ENCODE results near the gene XIRP2. TPM values are rescaled to one million over a fixed set of nuclear protein-coding genes. Genes with fewer than 3 reads are reported as not detected.

XIRP2 gene
- total RNA-seq, 2 experiments from 2014 or later: not detected

GRCh38 chr2:167048829-167049228 lies 160.5 kb downstream of the XIRP2 start:
- Mint-ChIP-seq H3K4me3 (no peak overlapping the region), H3K4me1 (ENCODE audit: low read depth) (no peaks in the 10 kb centered on the region), H3K9me3 (peaks cover 2% of the 10 kb centered on the region), H3K36me3 (ENCODE audit: low read depth) (no peaks in the 10 kb centered on the region), H3K27ac (no peak overlapping the region), H3K27me3 (peaks cover 1% of the 10 kb centered on the region)
- TF ChIP-seq CTCF (IDR thresholded peaks at IDR 0.05): no peak
- POLR2A ChIA-PET: no interaction called here
- CTCF ChIA-PET: no interaction called here
- intact Hi-C loops (cut with micrococcal nuclease): no loop called here
- ATAC-seq (no peak), DNase-seq (no peak)

GRCh38 chr2:167049659-167050058 lies 161.4 kb downstream of the XIRP2 start:
- ChIA-PET POLR2A (no interaction called here), CTCF (no interaction called here)
- no peak for TF ChIP-seq CTCF (IDR thresholded peaks at IDR 0.05)
- Mint-ChIP-seq H3K36me3 (ENCODE audit: low read depth) (no peaks in the 10 kb centered on the region), H3K9me3 (peaks cover 2% of the 10 kb centered on the region), H3K27ac (no peak overlapping the region), H3K27me3 (peaks cover 1% of the 10 kb centered on the region), H3K4me1 (ENCODE audit: low read depth) (no peaks in the 10 kb centered on the region), H3K4me3 (no peak overlapping the region)
- ATAC-seq (no peak), DNase-seq (no peak)
- intact Hi-C loops (cut with micrococcal nuclease): no loop called here

- H3K36me3 Mint-ChIP-seq (ENCODE audit: low read depth): no peaks in the 10 kb centered on the region
- DNase-seq: no peak
- no peaks in the 10 kb centered on the region for H3K4me1 Mint-ChIP-seq (ENCODE audit: low read depth)
- H3K9me3 Mint-ChIP-seq: no peaks in the 10 kb centered on the region
- POLR2A ChIA-PET: no interaction called here
- no peak overlapping the region for H3K27ac Mint-ChIP-seq
- intact Hi-C loops (cut with micrococcal nuclease): no loop called here
- CTCF ChIA-PET: no interaction called here
- H3K4me3 Mint-ChIP-seq: no peak overlapping the region
- ATAC-seq: no peak
- no peaks in the 10 kb centered on the region for H3K27me3 Mint-ChIP-seq
- TF ChIP-seq CTCF (IDR thresholded peaks at IDR 0.05): no peak
Measured at GRCh38 chr2:167052825-167053224, 164.5 kb downstream of the XIRP2 start.

GRCh38 chr2:167054881-167055280 lies 166.6 kb downstream of the XIRP2 start:
- CTCF ChIA-PET: no interaction called here
- no peak overlapping the region for H3K27ac Mint-ChIP-seq
- ATAC-seq (no peak), DNase-seq (no peak)
- TF ChIP-seq CTCF (IDR thresholded peaks at IDR 0.05): no peak
- no peaks in the 10 kb centered on the region for H3K9me3 Mint-ChIP-seq
- H3K4me3 Mint-ChIP-seq: no peak overlapping the region
- no peaks in the 10 kb centered on the region for H3K36me3 Mint-ChIP-seq (ENCODE audit: low read depth)
- POLR2A ChIA-PET: no interaction called here
- no peaks in the 10 kb centered on the region for H3K4me1 Mint-ChIP-seq (ENCODE audit: low read depth)
- intact Hi-C loops (cut with micrococcal nuclease): no loop called here
- H3K27me3 Mint-ChIP-seq: no peaks in the 10 kb centered on the region

DNA sequence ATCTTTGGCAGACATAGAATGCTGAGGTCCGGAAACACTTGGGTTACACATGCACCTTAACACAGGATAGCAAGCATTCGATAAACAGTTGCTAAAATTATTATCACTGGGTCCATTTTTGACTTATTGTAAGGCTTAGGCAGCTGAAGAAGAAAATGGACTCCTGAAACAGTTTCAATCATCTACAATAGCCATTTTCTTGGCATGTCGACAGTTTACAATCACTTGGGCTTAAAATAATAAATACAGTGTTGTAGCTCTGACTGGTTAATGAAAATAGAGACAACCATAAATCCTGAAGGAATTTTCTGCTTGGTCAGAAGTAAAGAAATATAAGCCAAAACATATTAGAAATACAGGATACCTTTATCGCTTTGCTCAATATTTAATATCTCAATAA lies 169.2 kb downstream of the XIRP2 start:
- no peak for DNase-seq
- ChIA-PET POLR2A (no interaction called here), CTCF (no interaction called here)
- intact Hi-C loops (cut with micrococcal nuclease): no loop called here
- ATAC-seq: no peak
- Mint-ChIP-seq H3K4me1 (ENCODE audit: low read depth) (no peaks in the 10 kb centered on the region), H3K4me3 (no peak overlapping the region), H3K27me3 (no peaks in the 10 kb centered on the region), H3K36me3 (ENCODE audit: low read depth) (no peaks in the 10 kb centered on the region), H3K27ac (no peak overlapping the region), H3K9me3 (no peaks in the 10 kb centered on the region)
- TF ChIP-seq CTCF (IDR thresholded peaks at IDR 0.05): no peak

Data from activated CD8-positive, alpha-beta T cell treated with anti-CD3 and anti-CD28 coated beads for 36 hours (primary cell).